COR-L47 (cell line): Measurements from ENCODE around the gene TUBB1.
A peak's percentile ranks its signal among the peaks of the same experiment; 100 is the strongest.
"Not testable (repeated sequence)": the region's sequence is repeated elsewhere in the genome, so short reads cannot be mapped to it uniquely, and the experiment has no call there.

Experiments
- DNase-seq: peaks from one replicate; lab custom pipeline; 2025; lab: John Stamatoyannopoulos, UW

The TUBB1 gene

GRCh38 chr20:59019217-59019616 lies at the start of gene TUBB1:
TUBB1 (plus strand) TSS chr20:59019429; CDS start chr20:59019523, 94 bp downstream.
- DNase-seq, result no peak

GRCh38 chr20:58969439-58969838 lies 49.8 kb upstream of the TUBB1 start:
- no peak for DNase-seq

DNA sequence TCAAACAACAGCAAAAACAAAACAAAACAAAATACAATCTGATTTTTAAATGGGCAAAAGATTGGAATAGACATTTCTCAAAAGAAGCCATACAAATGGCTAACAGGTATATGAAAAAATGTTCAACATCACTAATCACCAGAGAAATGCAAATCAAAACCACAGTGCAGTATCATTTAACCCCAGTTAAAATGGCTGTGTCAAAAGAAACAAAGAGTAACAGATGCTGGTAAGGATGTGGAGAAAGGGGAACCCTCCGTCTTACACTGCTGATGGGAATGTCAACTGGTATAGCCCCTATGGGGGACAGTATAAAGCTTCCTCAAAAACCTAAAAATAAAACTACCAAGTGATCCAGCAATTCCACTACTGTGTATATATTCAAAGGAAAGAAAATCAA lies 49.1 kb upstream of the TUBB1 start:
- no peak for DNase-seq

GRCh38 chr20:58971429-58971828 lies 47.8 kb upstream of the TUBB1 start:
- DNase-seq, result no peak

DNA sequence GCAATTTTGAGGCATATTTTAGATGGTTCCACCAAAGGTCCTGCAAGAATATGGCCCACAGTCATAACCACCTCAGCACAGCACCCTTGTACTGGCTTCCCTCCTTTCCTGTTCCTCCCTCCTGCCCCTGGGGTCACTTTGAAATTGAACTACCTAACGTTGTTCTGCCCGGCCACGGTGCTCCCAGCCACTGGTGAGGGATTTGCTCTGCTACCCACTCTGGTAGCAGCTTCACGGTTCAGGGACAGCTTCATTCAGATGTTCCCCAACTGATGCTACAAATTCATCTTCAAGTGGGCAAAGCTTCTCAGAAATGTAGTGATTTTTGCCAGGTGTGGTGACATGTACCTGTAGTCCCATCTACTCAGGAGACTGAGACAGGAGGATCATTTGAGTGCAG lies 46.0 kb upstream of the TUBB1 start:
- DNase-seq, result no peak

DNA sequence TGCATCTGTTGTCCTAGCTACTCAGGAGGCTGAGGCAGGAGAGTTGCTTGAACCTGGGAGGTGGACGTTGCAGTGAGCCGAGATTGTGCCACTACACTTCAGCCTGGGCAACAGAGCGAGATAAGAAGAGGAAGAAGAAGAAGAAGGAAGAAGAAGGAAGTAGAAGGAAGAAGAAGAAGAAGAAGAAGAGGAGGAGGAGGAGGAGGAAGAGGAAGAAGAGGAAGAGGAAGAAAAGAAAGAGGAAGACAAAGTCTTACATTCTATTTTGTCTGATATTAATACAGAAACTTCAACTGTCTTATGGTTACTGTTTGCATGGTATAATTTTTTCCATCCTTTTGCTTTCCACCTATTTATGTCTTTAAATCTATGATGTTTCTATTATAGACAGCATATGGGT lies 45.4 kb upstream of the TUBB1 start:
- DNase-seq, result no peak

GRCh38 chr20:58975353-58975752 lies 43.9 kb upstream of the TUBB1 start:
- DNase-seq, result no peak

DNA sequence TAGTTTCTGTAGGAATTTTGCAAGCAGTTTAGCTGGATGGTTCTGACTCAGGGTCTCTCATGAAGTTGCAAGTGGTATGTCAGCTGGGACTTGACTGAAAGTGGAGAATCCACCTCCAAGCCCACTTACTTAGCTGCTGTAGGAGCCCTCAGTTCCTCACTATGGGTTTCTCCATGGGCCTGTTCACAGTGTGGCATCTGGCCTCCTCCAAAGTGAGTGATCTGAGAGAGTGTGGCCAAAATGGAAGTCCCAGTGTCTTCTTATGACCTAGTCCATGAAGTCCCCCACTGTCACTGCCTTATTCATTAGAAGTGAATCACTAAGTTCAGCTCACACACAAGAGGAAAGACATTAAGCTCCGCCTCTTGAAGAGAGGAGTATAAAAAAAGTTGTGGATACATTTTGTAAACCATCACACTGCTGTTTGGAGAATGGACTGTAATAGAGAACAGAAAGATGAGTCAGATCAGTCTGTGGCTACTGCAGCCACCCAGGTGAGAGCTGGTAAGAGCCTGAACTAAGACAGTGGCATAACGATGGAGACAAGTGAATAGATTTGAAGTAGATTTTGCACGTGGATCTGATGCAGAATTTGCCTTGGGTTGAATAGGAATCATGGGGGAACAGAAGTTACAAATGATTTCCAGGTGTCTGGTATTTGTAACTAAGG lies 43.0 kb upstream of the TUBB1 start:
- no peak for DNase-seq

DNA sequence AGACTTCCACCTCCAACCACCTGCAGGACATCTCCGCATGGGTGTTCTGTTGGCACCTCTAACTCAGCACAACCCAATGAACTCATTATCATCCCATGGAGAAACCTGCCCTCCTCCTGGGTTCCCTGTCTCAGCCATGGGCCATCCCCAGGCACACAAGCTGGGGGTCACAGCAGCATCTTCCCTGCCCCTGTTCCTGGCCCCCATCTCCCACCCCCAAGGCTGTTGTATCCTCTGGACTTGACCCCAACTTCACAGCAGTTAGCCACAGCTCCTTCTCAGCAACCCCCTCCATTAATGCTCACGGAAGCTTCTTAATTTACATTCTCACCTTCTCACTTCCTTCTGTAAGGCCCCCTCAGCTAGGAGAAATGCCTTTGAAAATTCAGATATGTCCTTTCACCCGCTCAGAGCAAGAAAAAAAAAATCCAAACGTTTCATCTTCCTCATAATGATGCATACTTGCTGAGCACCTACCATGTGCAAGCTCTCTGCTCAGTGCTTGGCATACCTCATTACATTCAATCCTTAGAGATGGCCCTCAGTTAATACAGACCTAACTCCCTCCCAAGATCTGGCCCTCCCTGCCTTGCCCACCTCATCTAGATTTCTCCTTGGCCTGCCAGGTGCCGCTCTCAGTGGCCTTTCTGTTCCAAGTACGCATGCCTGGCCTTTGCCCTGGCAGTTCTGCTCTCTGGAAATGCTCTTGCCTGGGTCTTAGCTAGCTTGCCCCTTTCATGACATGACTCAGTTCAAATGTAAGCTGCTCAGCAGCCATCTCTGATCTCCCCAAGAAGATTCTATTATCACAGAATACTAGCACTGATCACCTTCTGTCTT lies 40.7 kb upstream of the TUBB1 start:
- DNase-seq, result no peak

DNA sequence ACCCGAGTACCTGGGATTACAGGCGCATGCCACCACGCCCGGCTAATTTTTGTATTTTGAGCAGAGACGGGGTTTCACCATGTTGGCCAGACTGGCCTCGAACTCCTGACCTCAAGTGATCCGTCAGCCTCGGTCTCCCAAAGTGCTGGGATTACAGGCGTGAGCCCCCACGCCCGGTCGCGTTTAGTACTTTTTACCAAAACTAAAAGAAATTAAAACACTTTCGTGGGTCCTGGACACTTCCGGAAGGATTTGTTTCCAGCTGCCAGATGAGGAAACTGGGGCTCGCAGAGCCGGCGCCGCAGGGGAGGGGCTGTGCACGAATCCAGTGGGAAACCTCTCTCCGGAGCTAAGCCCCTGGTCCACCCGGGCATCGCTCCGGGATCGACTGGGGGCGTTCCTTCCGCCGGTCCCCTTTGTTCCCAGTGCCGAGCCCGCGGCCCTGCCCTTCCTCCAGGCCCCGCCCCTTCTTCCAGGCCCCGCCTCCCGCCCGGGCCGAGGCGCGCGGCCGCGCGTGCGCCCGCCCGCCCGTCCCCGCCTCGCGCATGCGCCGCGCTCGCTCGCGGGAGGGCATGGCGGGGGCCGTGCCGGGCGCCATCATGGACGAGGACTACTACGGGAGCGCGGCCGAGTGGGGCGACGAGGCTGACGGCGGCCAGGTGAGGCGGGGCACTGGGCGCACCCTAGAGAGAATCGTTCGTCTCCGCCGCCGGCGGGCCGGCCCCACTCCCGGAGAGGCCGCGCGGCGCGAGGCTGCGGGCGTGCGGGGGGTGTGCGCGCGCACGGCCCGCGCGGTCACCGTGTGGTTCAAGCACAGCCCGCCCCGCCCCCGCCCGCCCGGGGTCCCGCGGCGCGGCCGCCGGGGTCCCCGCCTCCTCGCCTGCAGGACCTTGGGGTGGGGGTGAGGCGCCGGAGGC lies 38.3 kb upstream of the TUBB1 start, which contains the start of gene NELFCD:
Gene NELFCD, plus strand, starts transcription at position 546 of the 917 bp plus-strand sequence. Its CDS starts 54 bp downstream, at position 600.
- peak; percentile 82 for DNase-seq

DNA sequence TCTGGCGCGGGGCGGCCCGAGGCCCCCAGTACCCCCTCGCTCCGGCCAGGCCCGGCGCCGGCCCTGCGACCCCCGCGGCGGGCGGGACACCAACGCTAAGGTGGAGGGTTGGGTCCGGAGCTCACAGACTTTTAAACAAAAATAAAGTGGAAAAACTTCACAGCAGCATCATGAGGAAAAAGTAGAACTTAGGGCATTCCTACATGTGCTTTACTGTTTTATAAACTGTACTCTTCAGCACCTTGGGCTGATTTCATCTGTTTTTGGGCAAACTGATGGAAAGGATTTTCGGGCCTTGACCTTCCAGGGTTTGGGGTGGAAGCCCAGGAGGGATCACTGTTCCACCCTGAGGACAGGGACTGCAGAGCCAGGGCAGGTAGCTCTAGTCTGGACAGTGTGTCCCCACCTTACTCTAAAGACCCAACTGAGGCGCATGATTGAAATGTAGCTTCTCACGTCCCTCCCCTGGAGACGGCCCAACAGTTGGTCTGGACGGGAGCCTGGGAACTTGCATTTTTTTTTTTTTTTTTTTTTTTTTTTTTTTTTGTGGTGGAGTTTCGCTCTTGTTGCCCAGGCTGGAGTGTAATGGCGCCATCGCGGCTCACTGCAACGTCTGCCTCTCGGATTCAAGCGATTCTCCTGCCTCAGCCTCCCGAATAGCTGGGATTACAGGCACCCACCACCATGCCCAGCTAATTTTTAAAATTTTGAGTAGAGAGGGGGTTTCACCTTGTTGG lies 37.4 kb upstream of the TUBB1 start:
- DNase-seq, result no peak

GRCh38 chr20:58982406-58983114 lies 36.7 kb upstream of the TUBB1 start:
- DNase-seq, result no peak

DNA sequence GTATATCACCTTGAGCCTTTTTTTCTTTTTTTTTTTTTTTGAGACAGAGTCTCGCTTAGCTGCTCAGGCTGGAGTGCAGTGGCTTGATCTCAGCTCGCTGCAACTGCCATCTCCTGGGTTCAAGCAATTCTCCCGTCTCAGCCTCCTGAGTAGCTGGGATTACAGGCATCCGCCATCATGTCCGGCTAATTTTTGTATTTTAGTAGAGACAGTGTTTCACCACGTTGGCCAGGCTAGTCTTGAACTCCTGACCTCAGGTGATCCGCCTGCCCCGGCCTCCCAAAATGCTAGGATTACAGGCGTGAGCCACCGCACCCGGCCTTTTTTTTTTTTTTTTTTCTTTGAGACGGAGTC lies 36.1 kb upstream of the TUBB1 start:
- DNase-seq, result not testable (repeated sequence)

DNA sequence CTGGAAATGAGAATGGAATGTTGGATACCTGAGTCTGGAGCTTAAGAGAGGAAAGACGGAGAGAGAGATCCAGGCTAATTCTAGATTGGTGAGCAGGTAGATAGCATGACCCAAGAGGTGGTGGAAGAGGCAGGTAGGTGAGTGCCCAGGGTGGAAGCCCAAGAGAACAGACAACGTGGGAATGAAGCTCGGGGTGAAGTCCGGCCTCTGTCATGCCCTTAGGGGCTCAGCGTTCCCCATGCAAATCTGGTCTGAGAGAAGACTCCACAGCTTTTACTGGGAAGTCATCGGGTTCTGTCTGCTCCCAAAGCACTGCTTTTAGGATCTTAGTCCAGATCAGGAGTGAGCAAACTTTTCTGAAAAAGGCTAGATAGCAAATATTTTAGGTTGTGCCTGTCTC lies 34.5 kb upstream of the TUBB1 start:
- no peak for DNase-seq

- no peak for DNase-seq
These were observed 33.6 kb upstream of the TUBB1 start for GRCh38 chr20:58985656-58986055.

DNA sequence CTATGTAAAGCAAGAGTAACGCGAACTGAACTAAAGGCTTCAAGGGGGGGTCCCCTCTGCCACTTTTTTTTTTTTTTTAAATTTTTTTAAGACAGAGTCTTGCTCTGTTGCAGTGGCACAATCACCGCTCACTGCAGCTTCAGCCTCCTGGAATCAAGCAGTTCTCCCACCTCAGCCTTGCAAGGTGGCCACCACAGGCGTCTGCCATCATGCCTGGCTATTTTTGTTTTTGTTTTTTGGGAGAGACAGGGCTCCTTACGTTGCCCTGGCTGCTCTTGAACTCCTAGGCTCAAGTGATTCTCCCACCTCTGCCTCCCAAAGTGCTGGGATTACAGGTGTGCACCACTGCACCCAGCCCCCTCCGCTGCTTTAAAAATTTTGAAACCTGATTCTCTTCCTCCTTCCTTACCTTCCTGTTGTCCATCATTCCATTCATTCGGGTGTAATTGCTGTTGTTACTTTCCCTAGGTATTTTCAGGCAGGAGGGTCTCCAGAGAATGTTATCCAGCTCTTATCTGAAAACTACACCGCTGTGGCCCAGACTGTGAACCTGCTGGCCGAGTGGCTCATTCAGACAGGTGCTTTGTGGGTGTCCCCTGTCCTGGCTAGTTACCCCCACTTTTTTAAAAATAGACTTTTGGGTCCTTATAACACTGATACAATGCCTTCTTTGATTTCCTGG lies 32.8 kb upstream of the TUBB1 start:
- no peak for DNase-seq

GRCh38 chr20:58986968-58987517 lies 32.2 kb upstream of the TUBB1 start:
- DNase-seq, result no peak

GRCh38 chr20:58987790-58988564 lies 31.3 kb upstream of the TUBB1 start:
- DNase-seq, result no peak

GRCh38 chr20:58988565-58988882 lies 30.7 kb upstream of the TUBB1 start:
- no peak for DNase-seq

GRCh38 chr20:58989196-58989595 lies 30.0 kb upstream of the TUBB1 start:
- no peak for DNase-seq
